T follicular helper cell (primary cell): Measurements from ENCODE around the gene SSR4.

ENCODE experiments used
- DNase-seq: peaks from one replicate; pipeline ENCODE4 v3.0.0-alpha.2; 2020; ENCODE audit warnings: low read depth

Gene SSR4

GRCh38 chrX:153780678-153781427 lies 13.6 kb upstream of the SSR4 start, which contains the start of gene SRPK3:
Gene SRPK3, plus strand, starts transcription at chrX:153781041. Its CDS starts 46 bp downstream, at chrX:153781087.
- no peak for DNase-seq

DNA sequence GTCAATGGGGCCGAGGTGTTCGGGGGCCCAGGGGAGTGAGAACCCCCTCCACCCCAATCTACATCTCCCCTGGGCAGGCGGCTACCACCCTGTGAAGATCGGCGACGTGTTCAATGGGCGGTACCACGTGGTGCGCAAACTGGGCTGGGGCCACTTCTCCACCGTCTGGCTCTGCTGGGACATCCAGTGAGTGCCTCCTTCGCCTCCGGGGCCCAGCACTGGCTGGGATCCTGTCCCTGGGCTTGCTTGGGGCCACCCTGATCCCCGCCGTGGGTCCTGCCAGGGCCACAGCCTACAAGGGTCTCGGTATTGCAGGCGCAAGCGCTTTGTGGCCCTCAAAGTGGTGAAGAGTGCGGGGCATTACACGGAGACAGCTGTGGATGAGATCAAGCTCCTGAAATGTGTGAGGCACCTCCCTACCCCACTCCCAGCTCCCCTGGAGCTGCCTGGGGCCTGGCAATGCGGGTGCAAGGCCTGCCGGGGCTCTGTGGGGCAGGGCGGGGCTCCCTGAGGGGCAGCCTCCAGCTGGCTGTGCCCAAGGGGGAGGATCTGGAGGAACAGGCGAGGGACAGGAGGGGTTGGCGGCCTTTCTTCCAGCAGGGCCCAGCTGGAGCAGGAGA lies 12.9 kb upstream of the SSR4 start:
- no peak for DNase-seq

DNA sequence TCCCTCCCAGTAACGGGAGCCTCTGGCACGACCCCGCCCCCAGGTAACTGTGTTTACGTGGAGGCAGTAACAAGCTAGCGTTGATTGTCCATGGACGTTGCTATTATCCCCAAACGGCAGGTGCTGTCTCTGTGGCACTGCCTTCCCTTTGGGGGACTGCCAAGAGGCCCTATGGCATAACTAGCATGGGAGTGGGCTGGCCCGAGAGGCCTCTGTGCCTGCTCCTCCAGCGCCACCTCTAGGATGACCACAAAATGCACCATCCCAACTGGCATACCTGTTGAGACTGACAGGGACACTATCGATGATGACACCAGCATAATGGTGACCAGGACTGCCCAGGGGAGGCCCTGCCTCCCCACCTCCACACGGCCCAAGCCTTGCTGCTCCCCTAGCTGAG lies 12.2 kb upstream of the SSR4 start:
- no peak for DNase-seq

DNA sequence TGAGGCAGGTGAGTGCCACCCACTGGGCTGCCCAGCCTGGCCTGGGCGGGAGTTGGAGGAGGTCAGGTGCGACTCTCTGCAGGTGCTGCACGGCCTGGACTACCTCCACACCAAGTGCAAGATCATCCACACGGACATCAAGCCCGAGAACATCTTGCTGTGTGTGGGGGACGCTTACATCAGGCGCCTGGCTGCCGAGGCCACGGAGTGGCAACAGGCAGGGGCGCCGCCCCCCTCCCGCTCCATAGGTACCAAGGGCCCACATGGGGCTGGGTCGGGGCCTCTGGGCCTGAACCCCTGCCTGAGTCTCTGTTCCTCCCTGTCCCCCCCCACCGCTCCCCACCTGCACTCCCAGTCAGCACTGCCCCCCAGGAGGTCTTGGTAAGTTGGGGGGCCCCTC lies 11.6 kb upstream of the SSR4 start:
- no peak for DNase-seq

DNA sequence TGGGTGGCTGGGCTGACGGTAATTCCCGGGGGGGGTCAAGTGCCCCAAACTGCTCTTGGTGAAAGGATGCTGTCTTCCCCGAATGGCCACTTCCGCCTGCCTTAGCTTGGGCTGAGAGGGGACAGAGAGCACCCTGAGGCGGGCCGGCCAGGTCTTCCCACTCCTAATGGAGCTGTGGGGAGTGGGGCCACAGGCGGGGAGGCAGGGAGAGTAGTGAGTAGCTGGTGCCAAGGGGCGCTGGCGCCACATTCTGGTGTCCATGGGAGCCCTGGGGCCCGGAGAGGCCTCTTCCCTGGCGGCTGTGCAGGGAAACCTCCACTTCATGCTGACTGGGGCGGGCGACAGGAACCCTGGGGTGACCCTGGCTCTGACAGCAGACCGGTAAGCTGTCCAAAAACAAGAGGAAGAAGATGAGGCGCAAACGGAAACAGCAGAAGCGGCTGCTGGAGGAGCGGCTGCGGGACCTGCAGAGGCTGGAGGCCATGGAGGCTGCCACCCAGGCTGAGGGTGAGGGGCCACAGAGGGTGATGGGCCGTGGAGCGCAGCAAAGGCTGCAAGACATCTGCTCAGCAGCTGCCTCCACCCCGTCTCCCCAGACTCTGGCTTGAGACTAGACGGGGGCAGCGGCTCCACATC lies 11.0 kb upstream of the SSR4 start:
- DNase-seq: no peak

- DNase-seq: no peak
Observed at GRCh38 chrX:153784325-153784967, 10.0 kb upstream of the SSR4 start.

DNA sequence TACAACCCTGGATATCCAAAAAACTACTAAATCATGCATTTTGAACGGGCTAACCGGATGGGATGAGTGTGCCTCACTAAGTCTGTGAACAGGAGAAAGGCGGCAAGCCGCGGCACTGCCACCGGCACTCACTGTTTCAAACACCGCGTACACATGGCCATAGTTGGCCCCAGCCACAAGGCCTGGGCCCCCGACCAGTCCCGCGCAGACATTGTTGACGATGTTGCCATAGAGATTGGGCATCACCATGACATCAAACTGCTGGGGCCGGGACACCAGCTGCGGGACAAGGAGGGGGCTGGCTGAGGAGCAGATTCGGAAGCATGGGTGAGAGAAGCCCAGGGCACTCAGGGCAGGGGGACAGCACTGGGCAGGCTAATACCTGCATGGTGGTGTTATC lies 7.8 kb upstream of the SSR4 start:
- no peak for DNase-seq

- DNase-seq: no peak
Observed at GRCh38 chrX:153789654-153790053, 4.8 kb upstream of the SSR4 start.

DNA sequence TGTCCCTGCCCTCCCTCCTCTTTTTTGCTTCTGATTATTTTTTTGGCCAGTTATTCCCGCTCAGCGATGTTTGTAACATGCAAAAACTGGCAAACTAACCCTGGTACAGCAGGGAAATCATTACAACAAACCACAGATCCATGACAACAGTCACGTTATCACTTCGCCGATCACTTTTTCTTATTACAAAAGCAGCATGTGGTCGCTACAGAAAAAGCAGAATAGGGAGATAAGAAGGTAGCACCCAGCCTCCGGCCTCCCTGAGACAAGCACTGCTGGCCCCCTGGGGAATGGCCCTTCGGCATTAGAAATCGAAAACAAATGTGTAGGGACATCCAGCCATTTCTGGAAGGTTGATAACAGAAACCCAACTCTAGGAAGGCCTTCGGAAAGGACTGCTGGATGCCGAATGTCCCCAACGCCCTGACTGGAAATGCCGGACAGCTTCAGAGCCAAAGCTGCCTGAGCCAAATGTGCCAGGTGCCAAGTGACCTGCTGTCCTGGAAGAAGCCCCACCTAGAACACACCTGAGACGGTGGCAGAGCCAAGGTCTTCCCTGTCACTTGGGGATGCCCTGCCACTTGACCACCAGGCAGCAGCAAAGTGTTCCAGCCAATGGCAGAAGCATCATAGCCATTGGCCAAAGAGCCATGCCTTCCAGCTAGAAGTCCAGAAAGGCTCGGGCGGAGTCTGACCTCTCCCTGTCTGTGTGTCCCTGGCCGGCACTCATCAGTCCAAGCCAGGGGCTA lies 3.2 kb upstream of the SSR4 start:
- no peak for DNase-seq

GRCh38 chrX:153792368-153792767 lies 2.1 kb upstream of the SSR4 start:
- DNase-seq: no peak

GRCh38 chrX:153793291-153793690 lies 1.2 kb upstream of the SSR4 start:
- no peak for DNase-seq

DNA sequence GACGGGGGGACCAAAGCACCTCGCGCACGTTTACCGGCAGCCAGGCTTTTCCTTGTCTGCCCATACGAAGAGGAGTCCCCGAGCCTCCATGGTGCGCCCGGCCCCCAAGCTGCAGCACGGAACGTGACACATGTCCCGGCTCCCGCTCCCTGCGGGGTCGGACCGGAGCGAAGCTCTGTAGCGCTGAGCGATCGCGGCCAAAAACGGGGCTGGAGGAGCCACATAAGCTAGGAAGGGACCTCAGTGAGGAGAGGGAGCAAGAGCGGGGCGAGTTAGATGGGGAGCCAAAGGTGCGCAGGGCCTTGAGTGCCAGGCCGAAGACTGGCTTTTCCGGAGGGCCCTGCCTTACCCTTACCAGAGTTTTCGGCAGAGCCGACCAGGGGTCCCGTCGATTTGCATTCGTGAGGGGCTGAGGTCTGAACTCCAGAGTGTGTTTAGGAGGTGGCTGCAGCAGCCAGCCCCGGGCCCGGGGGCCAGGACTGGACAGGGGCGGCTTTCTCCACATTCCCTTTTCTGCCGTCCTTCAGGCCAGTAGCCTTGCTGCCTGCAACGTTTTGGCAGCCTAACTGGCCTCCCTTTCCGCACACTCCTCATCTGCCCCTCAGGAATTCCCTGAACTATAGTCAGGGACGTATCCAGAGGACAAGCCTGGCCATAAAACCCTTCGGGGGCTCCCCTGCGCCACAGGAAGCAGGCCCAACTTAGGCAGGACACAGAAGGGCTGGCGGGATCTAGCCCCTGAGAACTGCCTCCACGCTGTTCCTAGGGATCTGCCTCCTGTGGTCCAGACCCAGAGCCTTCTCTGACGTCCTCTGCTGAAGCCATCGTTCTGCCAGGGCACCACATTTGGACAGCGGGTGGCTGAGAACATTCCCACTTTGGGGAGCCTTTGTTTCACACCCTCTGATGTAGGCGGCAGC lies 689 bp downstream of the SSR4 start:
- DNase-seq: no peak

DNA sequence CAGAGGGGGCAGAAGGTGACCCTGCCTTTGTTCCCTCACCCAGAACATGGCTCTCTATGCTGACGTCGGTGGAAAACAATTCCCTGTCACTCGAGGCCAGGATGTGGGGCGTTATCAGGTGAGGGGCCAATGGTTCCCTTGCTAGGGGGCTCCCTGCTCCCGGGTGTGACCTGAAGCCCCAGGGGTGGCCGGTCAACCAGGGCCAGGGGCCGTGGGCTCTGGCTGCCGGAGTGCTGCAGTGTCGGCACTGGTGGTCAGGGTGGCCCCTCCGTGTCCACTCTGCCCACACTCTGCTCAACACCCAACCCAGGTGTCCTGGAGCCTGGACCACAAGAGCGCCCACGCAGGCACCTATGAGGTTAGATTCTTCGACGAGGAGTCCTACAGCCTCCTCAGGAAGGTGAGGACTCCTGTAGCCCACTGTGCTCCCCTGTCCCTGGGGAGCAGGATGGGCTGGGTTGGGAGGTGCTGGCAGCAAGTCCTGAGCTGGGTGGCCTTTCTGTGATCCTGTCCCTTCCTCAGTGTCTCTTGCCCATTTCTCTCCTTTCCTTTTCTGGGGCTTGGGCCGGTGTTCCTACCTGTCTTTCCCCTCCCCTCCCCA lies 3.0 kb downstream of the SSR4 start:
- DNase-seq: no peak

GRCh38 chrX:153799326-153799725 lies 4.9 kb downstream of the SSR4 start:
- no peak for DNase-seq

DNA sequence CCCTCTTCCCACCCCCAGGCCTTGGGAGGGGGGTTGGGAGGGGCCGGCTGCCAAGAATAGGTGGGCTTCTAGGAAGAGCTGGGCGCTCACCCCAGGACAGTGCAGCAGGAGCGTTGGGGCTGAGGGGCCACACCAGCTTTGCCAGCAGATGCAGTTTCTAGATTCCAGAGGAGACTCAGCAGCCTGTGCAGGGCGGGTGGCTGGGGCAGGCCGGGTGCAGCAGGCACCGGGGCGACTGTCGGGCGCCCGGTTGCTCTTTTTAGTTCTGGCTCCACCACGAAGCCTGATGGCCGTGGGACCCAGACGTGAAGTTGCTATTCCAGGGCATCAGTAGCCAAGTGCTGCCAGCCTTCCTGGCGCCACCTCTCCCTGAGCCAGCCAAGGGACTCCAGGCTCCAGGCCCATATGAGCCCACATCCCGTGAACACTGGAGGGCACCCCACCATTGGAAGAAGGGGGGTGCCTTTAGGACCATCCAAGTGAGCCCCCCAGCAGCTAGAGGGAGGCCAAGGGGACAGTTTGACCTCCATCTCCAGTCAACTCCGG lies 5.8 kb downstream of the SSR4 start:
- DNase-seq: no peak

- no peak for DNase-seq
Observed at GRCh38 chrX:153800746-153801145, 6.3 kb downstream of the SSR4 start.

GRCh38 chrX:153801669-153802068 lies 7.2 kb downstream of the SSR4 start:
- no peak for DNase-seq

- no peak for DNase-seq
Observed at GRCh38 chrX:153802513-153803045, 8.1 kb downstream of the SSR4 start.

DNA sequence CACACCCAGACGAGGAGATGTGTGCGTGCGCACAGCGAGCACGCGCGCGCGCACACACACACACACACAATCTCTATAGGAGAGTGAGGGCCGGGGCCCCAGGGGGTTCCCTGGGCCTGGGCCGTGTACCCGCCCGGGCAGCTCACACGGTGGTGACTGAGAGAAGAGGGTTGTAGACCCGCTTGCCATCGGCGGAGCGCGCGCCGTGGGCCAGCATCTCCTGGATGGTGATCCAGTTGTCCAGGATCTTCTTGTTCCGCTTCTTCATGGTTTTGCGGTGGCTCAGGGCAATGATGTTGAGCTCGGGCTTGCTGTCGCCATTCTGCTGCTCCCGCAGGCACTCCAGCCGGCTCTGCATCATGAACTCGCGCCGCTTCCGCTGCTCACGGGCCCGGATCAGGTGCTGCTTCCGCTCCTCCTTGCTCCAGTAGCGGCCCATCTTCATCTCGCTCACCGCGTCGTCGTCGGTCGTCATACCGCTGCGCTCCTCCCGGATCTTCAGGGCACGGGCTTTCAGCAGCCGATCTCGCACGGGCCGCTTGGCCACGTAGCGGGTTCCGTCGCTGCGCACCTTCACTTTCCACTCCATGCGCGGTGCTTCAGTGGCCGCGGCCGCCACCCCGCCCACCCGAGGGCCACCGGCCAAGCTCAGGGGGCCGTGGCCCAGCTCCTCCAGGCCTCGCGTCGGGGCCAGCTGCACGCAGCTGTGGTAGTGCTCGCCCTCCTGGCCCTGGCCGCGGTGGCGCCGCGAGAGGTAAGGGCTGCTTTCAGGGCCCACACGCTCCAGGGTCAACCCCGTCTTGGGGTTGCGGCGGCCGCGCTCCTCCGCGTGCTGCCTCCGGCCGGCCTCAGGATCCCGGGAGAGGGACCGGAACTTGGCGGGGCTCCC lies 9.0 kb downstream of the SSR4 start:
- DNase-seq: no peak
